ENCODE measurements around the gene LIG3. TPM values are rescaled to one million over a fixed set of nuclear protein-coding genes. Genes with fewer than 3 reads are reported as not detected.
"Not testable (repeated sequence)": the region's sequence is repeated elsewhere in the genome, so short reads cannot be mapped to it uniquely, and the experiment has no call there.

Gene LIG3
- total RNA-seq, 4 donors from 2014 or later: 25.0 to 36.3 (median 29.9) TPM

DNA sequence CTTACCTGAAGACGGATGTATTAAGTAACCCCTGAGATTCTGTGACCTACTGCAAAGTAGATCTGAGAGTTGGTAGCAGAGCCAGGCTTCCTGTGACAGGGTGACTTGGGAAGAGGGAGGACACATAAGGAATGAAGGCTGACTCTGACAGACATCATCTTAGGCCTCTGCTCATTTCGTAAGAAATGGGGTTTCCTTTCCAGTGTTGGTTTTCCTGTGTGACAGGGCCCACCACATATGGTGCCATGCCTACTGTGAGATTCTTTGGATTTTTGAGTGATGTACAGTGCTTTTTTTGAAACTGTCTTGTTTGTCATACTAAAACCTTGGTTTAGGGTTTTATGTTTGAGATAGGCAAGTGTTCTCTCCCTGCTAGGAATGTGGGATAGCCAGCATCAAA is 12.7 kb downstream of the LIG3 start:
- H3K27me3 ChIP-seq: no peaks in the 10 kb centered on the region
- TF ChIP-seq POLR2AphosphoS5 (IDR thresholded peaks at IDR 0.05) (no peak), EP300 (IDR thresholded peaks at IDR 0.05) (no peak), CTCF (IDR thresholded peaks at IDR 0.05) (no peak), POLR2A (IDR thresholded peaks at IDR 0.05) (no peak)
- no peaks in the 10 kb centered on the region for H3K9me3 ChIP-seq
- peaks cover 0 to 91% of the 10 kb centered on the region in 2 donors for H3K36me3 ChIP-seq
- no peak for ATAC-seq
- 79 to 80% methylated on average over 1 to 2 of the region's 2 CpGs for WGBS, 2 donors (ENCODE audit: low coverage in 1 of 2)
- H3K27ac ChIP-seq: no peak overlapping the region
- peaks cover under 1 to 24% (median 3%) of the 10 kb centered on the region in 3 donors for H3K4me1 ChIP-seq
- no peak overlapping the region for H3K4me3 ChIP-seq

DNA sequence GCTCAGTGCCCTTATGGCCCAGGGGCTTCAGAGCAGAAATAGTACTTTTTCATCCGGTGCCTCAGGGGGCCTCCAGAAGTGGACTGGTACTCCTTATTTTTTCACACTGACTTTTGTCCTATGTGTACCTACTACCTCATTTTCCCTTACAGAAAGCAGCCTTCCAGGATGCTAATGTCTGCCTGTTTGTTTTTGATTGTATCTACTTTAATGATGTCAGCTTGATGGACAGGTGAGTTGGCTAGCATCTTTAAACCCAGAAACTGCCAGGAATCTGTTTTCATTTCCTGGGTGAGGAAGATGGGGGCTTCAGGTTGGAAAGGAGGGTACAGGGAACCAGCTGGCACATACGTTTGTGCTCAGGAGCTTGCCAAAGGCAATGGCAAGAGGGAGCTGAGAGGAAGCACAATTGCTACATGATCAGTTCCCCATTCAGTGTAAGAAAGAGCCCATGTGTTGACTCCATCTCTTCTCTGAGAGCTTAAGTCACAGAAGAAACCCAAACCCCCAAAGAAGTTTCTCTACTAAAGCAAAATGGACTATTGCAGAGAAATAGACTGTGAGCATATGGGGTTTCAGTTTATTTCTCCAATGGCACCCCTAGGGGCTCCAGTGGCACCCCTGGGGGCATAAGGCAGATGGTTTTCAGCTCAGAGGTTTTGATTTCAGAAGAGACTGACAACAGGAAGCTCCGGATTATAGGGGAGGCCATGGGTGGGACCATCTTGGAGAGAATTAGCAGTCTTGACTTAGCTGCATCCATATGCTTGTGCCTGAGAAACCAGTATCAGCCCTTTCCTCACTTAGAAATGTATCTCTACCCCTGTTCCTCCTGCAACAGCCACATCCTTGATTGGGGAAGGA is 16.3 kb downstream of the LIG3 start:
- Histone ChIP-seq H3K4me3 (no peak overlapping the region), H3K4me1 (peaks cover 3 to 37% (median 3%) of the 10 kb centered on the region in 3 donors), H3K27ac (peak overlapping the region; percentile 87 to 97 (median 90)), H3K36me3 (peaks cover 0 to 87% of the 10 kb centered on the region in 2 donors), H3K27me3 (no peaks in the 10 kb centered on the region), H3K9me3 (no peaks in the 10 kb centered on the region)
- WGBS, 2 donors (ENCODE audit: low coverage in 1 of 2): 63 to 92% methylated on average over 2 to 3 of the region's 3 CpGs
- no peak for ATAC-seq
- TF ChIP-seq POLR2AphosphoS5 (IDR thresholded peaks at IDR 0.05) (no peak), CTCF (IDR thresholded peaks at IDR 0.05) (no peak), POLR2A (IDR thresholded peaks at IDR 0.05) (no peak), EP300 (IDR thresholded peaks at IDR 0.05) (no peak)

- Histone ChIP-seq H3K27me3 (no peaks in the 10 kb centered on the region), H3K27ac (peak overlapping the region; percentile 87 to 97 (median 90)), H3K4me3 (no peak overlapping the region), H3K9me3 (no peaks in the 10 kb centered on the region), H3K4me1 (peaks cover 3 to 44% (median 3%) of the 10 kb centered on the region in 3 donors), H3K36me3 (peaks cover 0 to 87% of the 10 kb centered on the region in 2 donors)
- no peak for TF ChIP-seq POLR2A (IDR thresholded peaks at IDR 0.05)
- TF ChIP-seq POLR2AphosphoS5 (IDR thresholded peaks at IDR 0.05): peak; percentile 65
- 30 to 59% methylated on average over 4 to 9 of the region's 11 CpGs for WGBS, 2 donors (ENCODE audit: low coverage in 1 of 2)
- peak; percentile 82 for ATAC-seq
Observed at GRCh38 chr17:34997355-34997862, 17.1 kb downstream of the LIG3 start.

GRCh38 chr17:34998205-34998604 is 17.9 kb downstream of the LIG3 start:
- Histone ChIP-seq H3K36me3 (peaks cover 0 to 87% of the 10 kb centered on the region in 2 donors), H3K4me3 (no peak overlapping the region), H3K9me3 (no peaks in the 10 kb centered on the region), H3K27me3 (no peaks in the 10 kb centered on the region), H3K27ac (peak overlapping the region; percentile 87 to 97 (median 90)), H3K4me1 (peaks cover 3 to 52% (median 3%) of the 10 kb centered on the region in 3 donors)
- TF ChIP-seq CTCF (IDR thresholded peaks at IDR 0.05) (peak in 3 of 4 experiments; percentile 52 to 80 (median 74)), POLR2A (IDR thresholded peaks at IDR 0.05) (no peak)
- 45% methylated on average over 5 of the region's 5 CpGs; no CpG with 5 or more reads in 1 of the 2 donors for WGBS, 2 donors (ENCODE audit: low coverage in 1 of 2)
- ATAC-seq: peak; percentile 75

GRCh38 chr17:34999456-34999855 is 19.1 kb downstream of the LIG3 start:
- Histone ChIP-seq H3K27me3 (no peaks in the 10 kb centered on the region), H3K4me1 (peaks cover 3 to 56% (median 3%) of the 10 kb centered on the region in 3 donors), H3K9me3 (no peaks in the 10 kb centered on the region), H3K36me3 (peaks cover 0 to 87% of the 10 kb centered on the region in 2 donors), H3K4me3 (no peak overlapping the region), H3K27ac (peak overlapping the region in 3 of 4 donors; percentile 87 to 92 (median 89))
- WGBS, 2 donors (ENCODE audit: low coverage in 1 of 2): 95% methylated on average over 2 of the region's 2 CpGs; no CpG with 5 or more reads in 1 of the 2 donors
- no peak for TF ChIP-seq CTCF (IDR thresholded peaks at IDR 0.05)
- TF ChIP-seq EP300 (IDR thresholded peaks at IDR 0.05): no peak
- TF ChIP-seq POLR2AphosphoS5 (IDR thresholded peaks at IDR 0.05): no peak
- TF ChIP-seq POLR2A (IDR thresholded peaks at IDR 0.05): no peak
- ATAC-seq: no peak

DNA sequence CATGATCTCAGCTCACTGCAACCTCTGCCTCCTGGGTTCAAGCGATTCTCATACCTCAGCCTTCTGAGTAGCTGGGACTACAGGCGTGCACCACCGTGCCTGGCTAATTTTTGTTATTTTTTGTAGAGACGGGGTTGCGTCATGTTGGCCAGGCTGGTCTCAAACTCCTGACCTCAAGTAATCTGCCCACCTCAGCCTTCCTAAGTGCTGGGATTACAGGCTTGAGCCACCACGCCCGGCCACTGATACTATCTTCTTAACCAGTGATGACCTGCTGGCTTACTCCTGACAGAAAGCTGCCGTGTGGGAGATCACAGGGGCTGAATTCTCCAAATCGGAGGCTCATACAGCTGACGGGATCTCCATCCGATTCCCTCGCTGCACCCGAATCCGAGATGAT is 20.7 kb downstream of the LIG3 start:
- not testable (repeated sequence) for H3K27me3 ChIP-seq, H3K9me3 ChIP-seq, H3K4me3 ChIP-seq, ATAC-seq
- H3K27ac ChIP-seq: peak overlapping the region in 3 of 4 donors; percentile 42 to 69 (median 64)
- WGBS, 2 donors (ENCODE audit: low coverage in 1 of 2): 77 to 94% methylated on average over 3 to 6 of the region's 14 CpGs
- peaks cover 0 to 87% of the 10 kb centered on the region in 2 donors for H3K36me3 ChIP-seq
- H3K4me1 ChIP-seq: peaks cover 3 to 56% (median 3%) of the 10 kb centered on the region in 3 donors

Measured in gastroesophageal sphincter (tissue), 4 donors.